Measurements from ENCODE around the gene GATAD2B.

GRCh38 chr1:153940756-153941155 is 18.0 kb upstream of the GATAD2B start:
- TF ChIP-seq POLR2AphosphoS5 (IDR thresholded peaks at IDR 0.05; ENCODE audit: low read depth, low read length), result no peak
- TF ChIP-seq TAF1 (IDR thresholded peaks at IDR 0.05; ENCODE audit: borderline replicate concordance, insufficient read depth, low read length), result no peak
- TF ChIP-seq, protein P1, sequence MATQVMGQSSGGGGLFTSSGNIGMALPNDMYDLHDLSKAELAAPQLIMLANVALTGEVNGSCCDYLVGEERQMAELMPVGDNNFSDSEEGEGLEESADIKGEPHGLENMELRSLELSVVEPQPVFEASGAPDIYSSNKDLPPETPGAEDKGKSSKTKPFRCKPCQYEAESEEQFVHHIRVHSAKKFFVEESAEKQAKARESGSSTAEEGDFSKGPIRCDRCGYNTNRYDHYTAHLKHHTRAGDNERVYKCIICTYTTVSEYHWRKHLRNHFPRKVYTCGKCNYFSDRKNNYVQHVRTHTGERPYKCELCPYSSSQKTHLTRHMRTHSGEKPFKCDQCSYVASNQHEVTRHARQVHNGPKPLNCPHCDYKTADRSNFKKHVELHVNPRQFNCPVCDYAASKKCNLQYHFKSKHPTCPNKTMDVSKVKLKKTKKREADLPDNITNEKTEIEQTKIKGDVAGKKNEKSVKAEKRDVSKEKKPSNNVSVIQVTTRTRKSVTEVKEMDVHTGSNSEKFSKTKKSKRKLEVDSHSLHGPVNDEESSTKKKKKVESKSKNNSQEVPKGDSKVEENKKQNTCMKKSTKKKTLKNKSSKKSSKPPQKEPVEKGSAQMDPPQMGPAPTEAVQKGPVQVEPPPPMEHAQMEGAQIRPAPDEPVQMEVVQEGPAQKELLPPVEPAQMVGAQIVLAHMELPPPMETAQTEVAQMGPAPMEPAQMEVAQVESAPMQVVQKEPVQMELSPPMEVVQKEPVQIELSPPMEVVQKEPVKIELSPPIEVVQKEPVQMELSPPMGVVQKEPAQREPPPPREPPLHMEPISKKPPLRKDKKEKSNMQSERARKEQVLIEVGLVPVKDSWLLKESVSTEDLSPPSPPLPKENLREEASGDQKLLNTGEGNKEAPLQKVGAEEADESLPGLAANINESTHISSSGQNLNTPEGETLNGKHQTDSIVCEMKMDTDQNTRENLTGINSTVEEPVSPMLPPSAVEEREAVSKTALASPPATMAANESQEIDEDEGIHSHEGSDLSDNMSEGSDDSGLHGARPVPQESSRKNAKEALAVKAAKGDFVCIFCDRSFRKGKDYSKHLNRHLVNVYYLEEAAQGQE (IDR thresholded peaks at IDR 0.05; ENCODE audit: insufficient read depth in 1 of 2, low read depth in 2 of 2, low read length in 2 of 2), result no peak
- no peak for TF ChIP-seq SIN3A (IDR thresholded peaks at IDR 0.05; ENCODE audit: borderline replicate concordance, insufficient read depth, low read length)

Measured in PFSK-1 (cell line).